ENCODE measurements around the gene FMC1. TPM values are rescaled to one million over a fixed set of nuclear protein-coding genes. Genes with fewer than 3 reads are reported as not detected.

Gene FMC1
- polyA plus RNA-seq, 1 donor (not counting 4 experiments of a cell fraction or from before 2014, with no cell fraction given), result 7.8 TPM

DNA sequence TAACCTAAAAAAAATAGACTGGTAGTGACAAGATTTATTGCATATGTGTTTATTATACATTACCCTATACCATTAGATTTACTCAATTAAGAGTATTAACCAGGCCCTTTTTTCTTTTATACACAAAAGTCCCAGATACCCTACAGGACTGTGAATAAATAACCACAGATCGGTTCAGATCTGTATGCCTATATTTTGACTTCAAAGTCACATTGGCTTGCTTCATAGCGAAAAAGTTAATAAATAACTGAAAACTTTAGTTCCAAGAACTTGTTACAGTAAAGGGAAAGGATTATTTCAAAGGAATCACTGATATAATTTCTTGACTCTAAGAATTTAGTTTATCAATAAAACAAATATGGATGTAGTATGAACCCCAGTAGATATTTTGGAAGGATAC is 41.8 kb upstream of the FMC1 start:
- Histone ChIP-seq H3K27me3 (ENCODE audit: control insufficient read depth, extremely low read depth, insufficient read depth, low read length) (no peaks in the 10 kb centered on the region), H3K4me3 (ENCODE audit: control insufficient read depth in 2 of 3, extremely low read depth in 1 of 3, insufficient read depth in 2 of 3, low read depth in 1 of 3, low read length in 3 of 3) (no peak overlapping the region), H3K79me2 (ENCODE audit: control insufficient read depth, insufficient read depth, low read length) (no peaks in the 10 kb centered on the region), H3K9me1 (ENCODE audit: control insufficient read depth, extremely low read depth, insufficient read depth, low read length) (no peaks in the 10 kb centered on the region), H3K4me1 (ENCODE audit: control insufficient read depth, extremely low read depth, insufficient read depth, low read length) (no peaks in the 10 kb centered on the region), H3K9me3 (ENCODE audit: control insufficient read depth, low read depth, low read length) (no peaks in the 10 kb centered on the region), H3K9ac (ENCODE audit: control insufficient read depth, extremely low read depth, insufficient read depth, low read length) (no peak overlapping the region), H3K27ac (ENCODE audit: control insufficient read depth, insufficient read depth, low read length) (no peak overlapping the region), H3K36me3 (ENCODE audit: control insufficient read depth in 2 of 2, extremely low read depth in 1 of 2, insufficient read depth in 2 of 2, low read length in 2 of 2) (peaks cover 0 to 2% of the 10 kb centered on the region in 2 experiments), H2AFZ (ENCODE audit: control insufficient read depth, low read length) (no peak overlapping the region), H3K4me2 (ENCODE audit: control insufficient read depth, extremely low read depth, insufficient read depth, low read depth, low read length) (no peak overlapping the region), H4K20me1 (ENCODE audit: control insufficient read depth, extremely low read depth, insufficient read depth, low read length) (no peaks in the 10 kb centered on the region)
- FAIRE-seq, result no peak
- dilution Hi-C loops (cut with MboI; ENCODE audit: extremely low pct_ligation_motif_present, low sequenced_read_pairs), result no loop called here
- no peak for TF ChIP-seq EZH2 (IDR thresholded peaks at IDR 0.05; ENCODE audit: low read length)
- TF ChIP-seq, protein P1, sequence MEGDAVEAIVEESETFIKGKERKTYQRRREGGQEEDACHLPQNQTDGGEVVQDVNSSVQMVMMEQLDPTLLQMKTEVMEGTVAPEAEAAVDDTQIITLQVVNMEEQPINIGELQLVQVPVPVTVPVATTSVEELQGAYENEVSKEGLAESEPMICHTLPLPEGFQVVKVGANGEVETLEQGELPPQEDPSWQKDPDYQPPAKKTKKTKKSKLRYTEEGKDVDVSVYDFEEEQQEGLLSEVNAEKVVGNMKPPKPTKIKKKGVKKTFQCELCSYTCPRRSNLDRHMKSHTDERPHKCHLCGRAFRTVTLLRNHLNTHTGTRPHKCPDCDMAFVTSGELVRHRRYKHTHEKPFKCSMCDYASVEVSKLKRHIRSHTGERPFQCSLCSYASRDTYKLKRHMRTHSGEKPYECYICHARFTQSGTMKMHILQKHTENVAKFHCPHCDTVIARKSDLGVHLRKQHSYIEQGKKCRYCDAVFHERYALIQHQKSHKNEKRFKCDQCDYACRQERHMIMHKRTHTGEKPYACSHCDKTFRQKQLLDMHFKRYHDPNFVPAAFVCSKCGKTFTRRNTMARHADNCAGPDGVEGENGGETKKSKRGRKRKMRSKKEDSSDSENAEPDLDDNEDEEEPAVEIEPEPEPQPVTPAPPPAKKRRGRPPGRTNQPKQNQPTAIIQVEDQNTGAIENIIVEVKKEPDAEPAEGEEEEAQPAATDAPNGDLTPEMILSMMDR (optimal IDR thresholded peaks at IDR 0.05 in 1 of 3, IDR thresholded peaks at IDR 0.05 in 1 of 3, conservative IDR thresholded peaks at IDR 0.05 in 1 of 3; ENCODE audit: extremely low read depth in 1 of 3, insufficient read depth in 2 of 3, low read length in 3 of 3), result no peak
- no peak for DNase-seq (ENCODE audit: low read depth, low spot score)

DNA sequence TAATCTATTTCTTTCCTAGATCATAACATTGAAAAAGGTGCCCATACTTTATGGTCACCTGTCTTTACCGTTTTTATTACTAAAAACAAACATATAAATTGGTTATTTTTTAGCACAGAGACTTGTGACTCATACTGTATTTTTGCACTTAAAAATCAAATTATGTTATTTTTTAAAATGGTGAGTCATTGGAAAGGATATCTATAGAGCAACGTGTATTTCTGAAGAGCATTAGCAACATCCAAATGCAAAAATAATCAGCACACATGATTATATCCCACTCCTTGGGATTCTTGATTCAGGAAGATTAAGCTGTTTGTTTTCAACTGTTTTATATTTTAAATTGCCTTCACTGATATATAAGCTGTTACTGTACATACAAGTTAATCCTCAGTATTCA is 40.7 kb upstream of the FMC1 start:
- H2AFZ ChIP-seq (ENCODE audit: control insufficient read depth, low read length), result no peak overlapping the region
- DNase-seq (ENCODE audit: low read depth, low spot score), result no peak
- dilution Hi-C loops (cut with MboI; ENCODE audit: extremely low pct_ligation_motif_present, low sequenced_read_pairs), result no loop called here
- TF ChIP-seq EZH2 (IDR thresholded peaks at IDR 0.05; ENCODE audit: low read length), result no peak
- TF ChIP-seq, protein P1 (optimal IDR thresholded peaks at IDR 0.05 in 1 of 3, IDR thresholded peaks at IDR 0.05 in 1 of 3, conservative IDR thresholded peaks at IDR 0.05 in 1 of 3; ENCODE audit: extremely low read depth in 1 of 3, insufficient read depth in 2 of 3, low read length in 3 of 3), result no peak
- no peaks in the 10 kb centered on the region for H3K9me3 ChIP-seq (ENCODE audit: control insufficient read depth, low read depth, low read length)
- FAIRE-seq, result no peak
- no peak overlapping the region for H3K4me3 ChIP-seq (ENCODE audit: control insufficient read depth in 2 of 3, extremely low read depth in 1 of 3, insufficient read depth in 2 of 3, low read depth in 1 of 3, low read length in 3 of 3)
- H3K9ac ChIP-seq (ENCODE audit: control insufficient read depth, extremely low read depth, insufficient read depth, low read length), result no peak overlapping the region
- H3K27me3 ChIP-seq (ENCODE audit: control insufficient read depth, extremely low read depth, insufficient read depth, low read length), result no peaks in the 10 kb centered on the region
- H3K36me3 ChIP-seq (ENCODE audit: control insufficient read depth in 2 of 2, extremely low read depth in 1 of 2, insufficient read depth in 2 of 2, low read length in 2 of 2), result peaks cover 0 to 2% of the 10 kb centered on the region in 2 experiments
- no peaks in the 10 kb centered on the region for H3K9me1 ChIP-seq (ENCODE audit: control insufficient read depth, extremely low read depth, insufficient read depth, low read length)
- H3K4me2 ChIP-seq (ENCODE audit: control insufficient read depth, extremely low read depth, insufficient read depth, low read depth, low read length), result no peak overlapping the region
- H3K79me2 ChIP-seq (ENCODE audit: control insufficient read depth, insufficient read depth, low read length), result no peaks in the 10 kb centered on the region
- no peaks in the 10 kb centered on the region for H4K20me1 ChIP-seq (ENCODE audit: control insufficient read depth, extremely low read depth, insufficient read depth, low read length)
- H3K27ac ChIP-seq (ENCODE audit: control insufficient read depth, insufficient read depth, low read length), result no peak overlapping the region
- H3K4me1 ChIP-seq (ENCODE audit: control insufficient read depth, extremely low read depth, insufficient read depth, low read length), result no peaks in the 10 kb centered on the region

All from keratinocyte (primary cell).